Osteoblast (primary cell): Measurements from ENCODE around the gene SWAP70. TPM values are rescaled to one million over a fixed set of nuclear protein-coding genes. Genes with fewer than 3 reads are reported as not detected.

Experiments used
- DNase-seq: peaks from one replicate; pipeline ENCODE4 v3.0.0; 2011; ENCODE audit warnings: low spot score, mixed read lengths; ENCODE audit not compliant: insufficient read length; ENCODE audit errors: missing footprints
- H2AFZ ChIP-seq: 2 replicates; pipeline ENCODE4 v1.6.0; 2011; ENCODE audit warnings: mild to moderate bottlenecking, low read length
- H3K27ac ChIP-seq: 2 replicates; pipeline ENCODE4 v1.5.1; 2011; ENCODE audit warnings: mild to moderate bottlenecking, low read depth, low read length, moderate library complexity
- H3K27me3 ChIP-seq: 2 replicates; pipeline ENCODE4 v1.6.0; 2012; ENCODE audit warnings: mild to moderate bottlenecking, control low read depth, inconsistent platforms, low read length, moderate library complexity; ENCODE audit not compliant: insufficient read depth
- H3K36me3 ChIP-seq: 2 replicates; pipeline ENCODE4 v1.5.1; 2011; ENCODE audit warnings: mild to moderate bottlenecking, low read length, control low read depth, moderate library complexity; ENCODE audit not compliant: insufficient read depth
- H3K4me1 ChIP-seq: 2 replicates; pipeline ENCODE4 v1.5.1; 2011; ENCODE audit warnings: mild to moderate bottlenecking, low read length, control low read depth, moderate library complexity; ENCODE audit not compliant: insufficient read depth
- H3K4me2 ChIP-seq: 2 replicates; pipeline ENCODE4 v1.6.0; 2011; ENCODE audit warnings: mild to moderate bottlenecking, low read length; ENCODE audit not compliant: insufficient read depth
- H3K4me3 ChIP-seq: fragments of 200-600 bp; sonication (generic); 3 replicates; pipeline ENCODE4 v1.5.1; 2012; ENCODE audit warnings: mild to moderate bottlenecking, low read length, inconsistent platforms; ENCODE audit not compliant: insufficient read depth
- H3K79me2 ChIP-seq: 2 replicates; pipeline ENCODE4 v1.6.0; 2012; ENCODE audit warnings: mild to moderate bottlenecking, low read length, control low read depth, inconsistent platforms; ENCODE audit not compliant: insufficient read depth
- H3K9me3 ChIP-seq: 2 replicates; pipeline ENCODE4 v1.5.1; 2011; ENCODE audit warnings: low read depth, low read length, control low read depth
- H4K20me1 ChIP-seq: 2 replicates; pipeline ENCODE4 v1.6.0; 2012; ENCODE audit warnings: mild to moderate bottlenecking, low read length, control low read depth; ENCODE audit not compliant: insufficient read depth
- CTCF ChIP-seq: IDR thresholded peaks from 2 replicates; pipeline ENCODE4 v1.5.1; 2011; ENCODE audit warnings: mild to moderate bottlenecking, low read depth, low read length, moderate library complexity; ENCODE audit errors: extremely low read depth
- total RNA-seq: library from RNA; depleted of rRNA; stranded (reverse); fragments of >200 nt; gene quantifications from 2 replicates; pipeline ENCODE4 v1.2.3, GENCODE V29; 2012

SWAP70 gene
- total RNA-seq, 1 donor, result 62.2 TPM

GRCh38 chr11:9756461-9756860 is 92.6 kb downstream of the SWAP70 start:
- no peaks in the 10 kb centered on the region for H3K36me3 ChIP-seq
- no peak for DNase-seq
- H3K4me1 ChIP-seq, result peaks cover 78% of the 10 kb centered on the region
- no peaks in the 10 kb centered on the region for H3K79me2 ChIP-seq
- H3K4me2 ChIP-seq, result no peak overlapping the region
- H4K20me1 ChIP-seq, result no peaks in the 10 kb centered on the region
- TF ChIP-seq CTCF, result no peak
- H2AFZ ChIP-seq, result no peak overlapping the region
- H3K27ac ChIP-seq, result peak overlapping the region; percentile 93
- H3K4me3 ChIP-seq, result no peak overlapping the region
- no peaks in the 10 kb centered on the region for H3K9me3 ChIP-seq
- H3K27me3 ChIP-seq, result no peaks in the 10 kb centered on the region

- Histone ChIP-seq H3K4me2 (no peak overlapping the region), H4K20me1 (no peaks in the 10 kb centered on the region), H3K79me2 (peaks cover under 1% of the 10 kb centered on the region), H2AFZ (no peak overlapping the region), H3K36me3 (no peaks in the 10 kb centered on the region), H3K4me1 (peaks cover 76% of the 10 kb centered on the region), H3K4me3 (no peak overlapping the region), H3K27ac (no peak overlapping the region), H3K27me3 (no peaks in the 10 kb centered on the region), H3K9me3 (no peaks in the 10 kb centered on the region)
- no peak for TF ChIP-seq CTCF
- no peak for DNase-seq
These were observed 93.0 kb downstream of the SWAP70 start for GRCh38 chr11:9756878-9757277.

GRCh38 chr11:9757809-9758636 is 94.1 kb downstream of the SWAP70 start:
- no peaks in the 10 kb centered on the region for H3K27me3 ChIP-seq
- no peaks in the 10 kb centered on the region for H3K9me3 ChIP-seq
- H2AFZ ChIP-seq, result peak overlapping the region; percentile 67
- H3K79me2 ChIP-seq, result peaks cover 5% of the 10 kb centered on the region
- H3K4me3 ChIP-seq, result peak overlapping the region; percentile 69
- peaks cover 65% of the 10 kb centered on the region for H3K4me1 ChIP-seq
- H3K4me2 ChIP-seq, result peak overlapping the region; percentile 91
- TF ChIP-seq CTCF, result peak; percentile 52
- peak; percentile 97 for DNase-seq
- no peaks in the 10 kb centered on the region for H4K20me1 ChIP-seq
- H3K27ac ChIP-seq, result peak overlapping the region; percentile 95
- no peaks in the 10 kb centered on the region for H3K36me3 ChIP-seq

GRCh38 chr11:9758637-9759518 is 95.0 kb downstream of the SWAP70 start:
- peak overlapping the region; percentile 69 for H3K4me3 ChIP-seq
- no peaks in the 10 kb centered on the region for H3K36me3 ChIP-seq
- peaks cover 56% of the 10 kb centered on the region for H3K4me1 ChIP-seq
- no peak for TF ChIP-seq CTCF
- DNase-seq, result peak; percentile 95
- H3K27me3 ChIP-seq, result no peaks in the 10 kb centered on the region
- no peaks in the 10 kb centered on the region for H4K20me1 ChIP-seq
- peak overlapping the region; percentile 67 for H2AFZ ChIP-seq
- peaks cover 14% of the 10 kb centered on the region for H3K79me2 ChIP-seq
- H3K9me3 ChIP-seq, result no peaks in the 10 kb centered on the region
- peak overlapping the region; percentile 95 for H3K27ac ChIP-seq
- H3K4me2 ChIP-seq, result peak overlapping the region; percentile 91
